HL-60 (cell line): ENCODE results near the gene SMCO2.
A peak's percentile ranks its signal among the peaks of the same experiment; 100 is the strongest.

Experiments used
- DNase-seq, 2 experiments: peaks; one replicate each; pipeline ENCODE4 v3.0.0-alpha.2; 2010 to 2020; ENCODE audit warnings: low read depth in 1 of 2, low spot score in 1 of 2
- H3K27ac ChIP-seq: fragments of 250-450 bp; sonication (Bioruptor Pico); replicated peaks from 2 replicates; pipeline ENCODE4 v1.5.1; 2020; ENCODE audit warnings: mild to moderate bottlenecking, moderate library complexity
- H3K27me3 ChIP-seq: fragments of 250-450 bp; sonication (Bioruptor Pico); 2 replicates; pipeline ENCODE4 v1.5.1; 2021; ENCODE audit warnings: mild to moderate bottlenecking, moderate library complexity; ENCODE audit not compliant: insufficient read depth, poor library complexity, severe bottlenecking
- H3K4me3 ChIP-seq: replicated peaks from 2 replicates; pipeline ENCODE4 v1.5.1; 2011; ENCODE audit warnings: mild to moderate bottlenecking, control low read depth, low read length; ENCODE audit not compliant: insufficient read depth
- GABPA ChIP-seq: IDR thresholded peaks from 2 replicates; pipeline ENCODE4 v1.6.1; 2012; ENCODE audit warnings: low read depth
- POLR2AphosphoS5 ChIP-seq: IDR thresholded peaks from 2 replicates; pipeline ENCODE4 v1.6.1; 2012; ENCODE audit warnings: low read depth
- SPI1 ChIP-seq: IDR thresholded peaks from 2 replicates; pipeline ENCODE4 v1.6.1; 2012; ENCODE audit warnings: low read depth, mild to moderate bottlenecking, borderline replicate concordance
- TF ChIP-seq, protein P1 (sequence below): IDR thresholded peaks from 2 replicates; pipeline ENCODE4 v1.6.1; 2012; ENCODE audit warnings: low read depth; ENCODE audit not compliant: insufficient replicate concordance
- TF ChIP-seq, protein P2 (sequence below): IDR thresholded peaks from one replicate; pipeline ENCODE4 v1.5.1; 2011; ENCODE audit warnings: low read length, control low read depth, inconsistent platforms; ENCODE audit not compliant: insufficient read depth

SMCO2 gene

DNA sequence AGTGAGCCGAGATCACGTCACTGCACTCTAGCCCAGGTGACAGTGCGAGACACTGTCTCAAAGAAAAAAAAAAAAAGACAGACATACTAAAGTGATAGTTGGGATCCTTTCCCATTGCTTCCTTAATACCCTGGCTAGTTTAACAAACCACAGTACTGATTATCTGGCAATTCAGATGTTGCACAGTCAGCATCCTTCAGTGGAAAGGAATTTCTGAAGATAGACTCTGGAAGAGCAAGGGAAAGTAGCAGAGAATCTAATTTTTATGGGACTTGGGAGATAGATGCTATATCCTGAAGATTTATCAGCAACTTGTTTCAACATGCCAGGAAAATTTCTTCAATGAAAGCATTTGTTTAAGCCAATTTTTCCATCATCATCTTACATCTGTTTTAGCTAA lies 71.0 kb downstream of the SMCO2 start:
- no peak overlapping the region for H3K4me3 ChIP-seq
- TF ChIP-seq, protein P1, sequence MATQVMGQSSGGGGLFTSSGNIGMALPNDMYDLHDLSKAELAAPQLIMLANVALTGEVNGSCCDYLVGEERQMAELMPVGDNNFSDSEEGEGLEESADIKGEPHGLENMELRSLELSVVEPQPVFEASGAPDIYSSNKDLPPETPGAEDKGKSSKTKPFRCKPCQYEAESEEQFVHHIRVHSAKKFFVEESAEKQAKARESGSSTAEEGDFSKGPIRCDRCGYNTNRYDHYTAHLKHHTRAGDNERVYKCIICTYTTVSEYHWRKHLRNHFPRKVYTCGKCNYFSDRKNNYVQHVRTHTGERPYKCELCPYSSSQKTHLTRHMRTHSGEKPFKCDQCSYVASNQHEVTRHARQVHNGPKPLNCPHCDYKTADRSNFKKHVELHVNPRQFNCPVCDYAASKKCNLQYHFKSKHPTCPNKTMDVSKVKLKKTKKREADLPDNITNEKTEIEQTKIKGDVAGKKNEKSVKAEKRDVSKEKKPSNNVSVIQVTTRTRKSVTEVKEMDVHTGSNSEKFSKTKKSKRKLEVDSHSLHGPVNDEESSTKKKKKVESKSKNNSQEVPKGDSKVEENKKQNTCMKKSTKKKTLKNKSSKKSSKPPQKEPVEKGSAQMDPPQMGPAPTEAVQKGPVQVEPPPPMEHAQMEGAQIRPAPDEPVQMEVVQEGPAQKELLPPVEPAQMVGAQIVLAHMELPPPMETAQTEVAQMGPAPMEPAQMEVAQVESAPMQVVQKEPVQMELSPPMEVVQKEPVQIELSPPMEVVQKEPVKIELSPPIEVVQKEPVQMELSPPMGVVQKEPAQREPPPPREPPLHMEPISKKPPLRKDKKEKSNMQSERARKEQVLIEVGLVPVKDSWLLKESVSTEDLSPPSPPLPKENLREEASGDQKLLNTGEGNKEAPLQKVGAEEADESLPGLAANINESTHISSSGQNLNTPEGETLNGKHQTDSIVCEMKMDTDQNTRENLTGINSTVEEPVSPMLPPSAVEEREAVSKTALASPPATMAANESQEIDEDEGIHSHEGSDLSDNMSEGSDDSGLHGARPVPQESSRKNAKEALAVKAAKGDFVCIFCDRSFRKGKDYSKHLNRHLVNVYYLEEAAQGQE, result no peak
- TF ChIP-seq GABPA (no peak), POLR2AphosphoS5 (no peak), SPI1 (no peak)
- TF ChIP-seq, protein P2, sequence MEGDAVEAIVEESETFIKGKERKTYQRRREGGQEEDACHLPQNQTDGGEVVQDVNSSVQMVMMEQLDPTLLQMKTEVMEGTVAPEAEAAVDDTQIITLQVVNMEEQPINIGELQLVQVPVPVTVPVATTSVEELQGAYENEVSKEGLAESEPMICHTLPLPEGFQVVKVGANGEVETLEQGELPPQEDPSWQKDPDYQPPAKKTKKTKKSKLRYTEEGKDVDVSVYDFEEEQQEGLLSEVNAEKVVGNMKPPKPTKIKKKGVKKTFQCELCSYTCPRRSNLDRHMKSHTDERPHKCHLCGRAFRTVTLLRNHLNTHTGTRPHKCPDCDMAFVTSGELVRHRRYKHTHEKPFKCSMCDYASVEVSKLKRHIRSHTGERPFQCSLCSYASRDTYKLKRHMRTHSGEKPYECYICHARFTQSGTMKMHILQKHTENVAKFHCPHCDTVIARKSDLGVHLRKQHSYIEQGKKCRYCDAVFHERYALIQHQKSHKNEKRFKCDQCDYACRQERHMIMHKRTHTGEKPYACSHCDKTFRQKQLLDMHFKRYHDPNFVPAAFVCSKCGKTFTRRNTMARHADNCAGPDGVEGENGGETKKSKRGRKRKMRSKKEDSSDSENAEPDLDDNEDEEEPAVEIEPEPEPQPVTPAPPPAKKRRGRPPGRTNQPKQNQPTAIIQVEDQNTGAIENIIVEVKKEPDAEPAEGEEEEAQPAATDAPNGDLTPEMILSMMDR, result no peak
- H3K27me3 ChIP-seq, result peaks cover 3% of the 10 kb centered on the region
- H3K27ac ChIP-seq, result no peak overlapping the region
- no peak for DNase-seq

DNA sequence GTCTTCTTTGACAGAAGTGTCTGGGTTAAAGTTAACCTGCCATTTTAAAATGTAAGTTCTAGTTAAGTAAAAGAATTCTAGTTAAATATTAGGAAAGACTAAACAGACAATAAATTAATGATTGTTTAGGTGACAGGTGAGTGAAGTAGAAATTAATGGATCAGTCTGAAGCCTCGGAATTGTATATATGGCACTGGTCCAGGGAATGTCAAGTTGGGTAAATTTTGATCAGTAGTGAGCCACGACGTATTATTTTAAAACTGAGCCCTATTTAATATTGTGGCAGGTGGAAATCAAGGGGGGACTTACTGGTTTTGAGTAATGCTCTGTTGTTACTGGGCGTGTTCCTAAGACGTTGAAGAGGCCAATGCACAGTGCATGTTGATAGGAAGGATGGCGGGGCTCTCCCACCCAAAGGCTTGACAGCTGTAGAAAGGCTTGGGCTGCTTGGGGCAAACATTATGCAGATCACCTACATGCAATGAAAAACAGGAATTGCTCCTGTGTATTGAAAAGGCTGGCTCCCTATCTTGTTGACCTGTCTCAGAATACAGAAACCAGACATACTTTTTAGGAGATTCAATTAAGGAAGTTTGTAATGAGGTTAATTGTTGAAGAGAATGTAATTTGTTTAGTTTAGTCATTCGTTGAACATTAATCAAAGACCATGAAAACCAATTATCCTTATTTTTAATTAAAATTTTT lies 71.6 kb downstream of the SMCO2 start:
- no peak for DNase-seq
- Histone ChIP-seq H3K4me3 (no peak overlapping the region), H3K27me3 (peaks cover 3% of the 10 kb centered on the region), H3K27ac (no peak overlapping the region)
- TF ChIP-seq, protein P1, result no peak
- TF ChIP-seq POLR2AphosphoS5, result no peak
- no peak for TF ChIP-seq SPI1
- TF ChIP-seq, protein P2, result no peak
- no peak for TF ChIP-seq GABPA

DNA sequence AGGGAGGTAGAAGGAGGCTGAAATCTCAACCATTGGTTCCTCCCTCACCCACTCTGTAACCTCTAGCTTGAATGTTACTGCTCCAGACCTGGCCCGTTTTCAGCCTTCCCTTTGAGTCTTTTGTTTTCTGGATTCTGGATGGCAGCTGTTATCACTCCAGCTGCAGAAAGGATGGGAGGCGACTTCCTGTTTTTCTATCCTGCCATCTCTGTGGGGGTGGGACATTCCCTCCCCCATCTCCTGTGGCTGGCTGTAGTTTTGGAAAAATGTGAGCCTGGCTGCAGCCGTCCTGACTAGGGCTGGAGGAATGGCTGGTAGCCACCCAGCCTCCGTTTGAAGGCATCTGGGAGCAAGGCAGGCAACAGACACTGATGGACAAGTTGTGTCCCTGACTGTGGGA lies 74.5 kb downstream of the SMCO2 start:
- H3K4me3 ChIP-seq, result no peak overlapping the region
- H3K27ac ChIP-seq, result no peak overlapping the region
- TF ChIP-seq, protein P1, result no peak
- no peak for TF ChIP-seq POLR2AphosphoS5
- peak; percentile 67; the same call in 1 of the 2 replicates for TF ChIP-seq SPI1
- peaks cover 2% of the 10 kb centered on the region for H3K27me3 ChIP-seq
- no peak for DNase-seq
